IPS-15b (cell line): ENCODE measurements around the gene SLC35C1.
A peak's percentile ranks its signal among the peaks of the same experiment; 100 is the strongest.

Experiments
- H3K27me3 ChIP-seq: one replicate; pipeline ENCODE4 v1.6.1; 2013; ENCODE audit warnings: low read length; ENCODE audit not compliant: control insufficient read depth, insufficient read depth
- H3K36me3 ChIP-seq: one replicate; pipeline ENCODE4 v1.6.1; 2013; ENCODE audit warnings: low read length; ENCODE audit not compliant: control insufficient read depth, insufficient read depth
- H3K4me1 ChIP-seq: one replicate; pipeline ENCODE4 v1.6.1; 2013; ENCODE audit warnings: mild to moderate bottlenecking, low read length; ENCODE audit not compliant: control insufficient read depth, insufficient read depth
- H3K4me3 ChIP-seq: one replicate; pipeline ENCODE4 v1.5.1; 2013; ENCODE audit warnings: low read depth, low read length
- H3K9ac ChIP-seq: one replicate; pipeline ENCODE4 v1.6.1; 2013; ENCODE audit warnings: low read depth, mild to moderate bottlenecking, low read length
- H3K9me3 ChIP-seq: one replicate; pipeline ENCODE4 v1.6.1; 2013; ENCODE audit warnings: mild to moderate bottlenecking, low read length; ENCODE audit not compliant: control insufficient read depth, insufficient read depth

The SLC35C1 gene

GRCh38 chr11:45853332-45854219, 48.6 kb downstream of the SLC35C1 start:
- Histone ChIP-seq H3K4me1 (peaks cover 28% of the 10 kb centered on the region), H3K27me3 (peaks cover 3% of the 10 kb centered on the region), H3K9me3 (no peaks in the 10 kb centered on the region), H3K36me3 (peaks cover 3% of the 10 kb centered on the region), H3K4me3 (no peak overlapping the region), H3K9ac (no peak overlapping the region)

- peaks cover 3% of the 10 kb centered on the region for H3K36me3 ChIP-seq
- H3K4me3 ChIP-seq, result peak overlapping the region; percentile 12
- H3K27me3 ChIP-seq, result no peaks in the 10 kb centered on the region
- no peaks in the 10 kb centered on the region for H3K9me3 ChIP-seq
- H3K4me1 ChIP-seq, result peaks cover 34% of the 10 kb centered on the region
- no peak overlapping the region for H3K9ac ChIP-seq
Observed at GRCh38 chr11:45855308-45855707, 50.4 kb downstream of the SLC35C1 start.

- Histone ChIP-seq H3K9me3 (no peaks in the 10 kb centered on the region), H3K36me3 (peaks cover 8% of the 10 kb centered on the region), H3K27me3 (no peaks in the 10 kb centered on the region), H3K9ac (no peak overlapping the region), H3K4me3 (no peak overlapping the region), H3K4me1 (peaks cover 34% of the 10 kb centered on the region)
Observed at GRCh38 chr11:45856044-45856468, 51.1 kb downstream of the SLC35C1 start.

GRCh38 chr11:45857961-45858474, 53.1 kb downstream of the SLC35C1 start:
- H3K9ac ChIP-seq, result no peak overlapping the region
- H3K36me3 ChIP-seq, result peaks cover 21% of the 10 kb centered on the region
- no peaks in the 10 kb centered on the region for H3K9me3 ChIP-seq
- peaks cover 25% of the 10 kb centered on the region for H3K4me1 ChIP-seq
- H3K4me3 ChIP-seq, result no peak overlapping the region
- no peaks in the 10 kb centered on the region for H3K27me3 ChIP-seq

- no peaks in the 10 kb centered on the region for H3K27me3 ChIP-seq
- H3K36me3 ChIP-seq, result peaks cover 23% of the 10 kb centered on the region
- no peak overlapping the region for H3K9ac ChIP-seq
- peaks cover 20% of the 10 kb centered on the region for H3K4me1 ChIP-seq
- no peaks in the 10 kb centered on the region for H3K9me3 ChIP-seq
- no peak overlapping the region for H3K4me3 ChIP-seq
Observed at GRCh38 chr11:45858751-45859398, 53.9 kb downstream of the SLC35C1 start.

- H3K9ac ChIP-seq, result no peak overlapping the region
- no peaks in the 10 kb centered on the region for H3K27me3 ChIP-seq
- no peaks in the 10 kb centered on the region for H3K9me3 ChIP-seq
- H3K36me3 ChIP-seq, result peaks cover 26% of the 10 kb centered on the region
- no peak overlapping the region for H3K4me3 ChIP-seq
- peaks cover 20% of the 10 kb centered on the region for H3K4me1 ChIP-seq
Observed at GRCh38 chr11:45859661-45860140, 54.8 kb downstream of the SLC35C1 start.

GRCh38 chr11:45860348-45860747, 55.4 kb downstream of the SLC35C1 start:
- no peaks in the 10 kb centered on the region for H3K9me3 ChIP-seq
- no peak overlapping the region for H3K4me3 ChIP-seq
- no peak overlapping the region for H3K9ac ChIP-seq
- H3K4me1 ChIP-seq, result peaks cover 14% of the 10 kb centered on the region
- no peaks in the 10 kb centered on the region for H3K27me3 ChIP-seq
- peaks cover 26% of the 10 kb centered on the region for H3K36me3 ChIP-seq

- Histone ChIP-seq H3K36me3 (peaks cover 26% of the 10 kb centered on the region), H3K4me3 (no peak overlapping the region), H3K9ac (no peak overlapping the region)
Observed at GRCh38 chr11:45860764-45861510, 56.0 kb downstream of the SLC35C1 start.

More at GRCh38 chr11:45860764-45861510, 56.0 kb downstream of the SLC35C1 start:
- Histone ChIP-seq H3K9me3 (no peaks in the 10 kb centered on the region), H3K4me1 (peaks cover 11% of the 10 kb centered on the region), H3K27me3 (no peaks in the 10 kb centered on the region)
